HepG2 (cell line): ENCODE measurements around the gene ACSL4. TPM values are rescaled to one million over a fixed set of nuclear protein-coding genes. Genes with fewer than 3 reads are reported as not detected.

Source experiments
- ATF7 ChIP-seq, 2 experiments: fragments of 450-650 bp in 1 of 2; sonication (generic) in 1 of 2; formaldehyde crosslinking in 1 of 2; IDR thresholded peaks; 2 replicates each; pipeline versions ENCODE4 v1.4.0 to v1.6.1; 2016 to 2020; ENCODE audit warnings: antibody characterized with exemption in 1 of 2, mild to moderate bottlenecking in 1 of 2, missing genetic modification reagents in 1 of 2
- BRD4 ChIP-seq: sonication (generic); formaldehyde crosslinking; IDR thresholded peaks from 2 replicates; pipeline ENCODE4 v1.4.0; 2020; ENCODE audit warnings: missing genetic modification reagents
- DNMT1 ChIP-seq: sonication (generic); formaldehyde crosslinking; IDR thresholded peaks from 2 replicates; pipeline ENCODE4 v1.5.1; 2020; ENCODE audit warnings: mild to moderate bottlenecking, missing genetic modification reagents
- DR1 ChIP-seq: sonication (generic); formaldehyde crosslinking; IDR thresholded peaks from 2 replicates; pipeline ENCODE4 v1.8.0; 2021; ENCODE audit warnings: mild to moderate bottlenecking, missing genetic modification reagents, inconsistent platforms
- ISX ChIP-seq: sonication (generic); formaldehyde crosslinking; conservative IDR thresholded peaks from 2 replicates; pipeline ENCODE4 v1.5.0; 2020; ENCODE audit warnings: missing genetic modification reagents
- MED1 ChIP-seq: sonication (generic); formaldehyde crosslinking; IDR thresholded peaks from 2 replicates; pipeline ENCODE4 v1.4.0; 2020; ENCODE audit warnings: missing genetic modification reagents
- MYC ChIP-seq: sonication (generic); formaldehyde crosslinking; IDR thresholded peaks from 2 replicates; pipeline ENCODE4 v1.9.0; 2021; ENCODE audit warnings: missing genetic modification reagents, borderline replicate concordance
- POGZ ChIP-seq: sonication (generic); formaldehyde crosslinking; IDR thresholded peaks from 2 replicates; pipeline ENCODE4 v1.4.0; 2020; ENCODE audit warnings: mild to moderate bottlenecking, missing genetic modification reagents
- POLR2G ChIP-seq: fragments of 200-400 bp; formaldehyde crosslinking; IDR thresholded peaks from 2 replicates; pipeline ENCODE4 v1.6.1; 2018; ENCODE audit warnings: mild to moderate bottlenecking, low read depth, low read length, moderate library complexity
- RXRA ChIP-seq: sonication (generic); formaldehyde crosslinking; IDR thresholded peaks from 2 replicates; pipeline ENCODE4 v1.5.1; 2020; ENCODE audit warnings: missing genetic modification reagents
- SNAI1 ChIP-seq: sonication (generic); formaldehyde crosslinking; IDR thresholded peaks from 2 replicates; pipeline ENCODE4 v1.5.0; 2020; ENCODE audit warnings: mild to moderate bottlenecking, missing genetic modification reagents, borderline replicate concordance
- SOX5 ChIP-seq: IDR thresholded peaks from 2 replicates; pipeline ENCODE4 v1.6.1; 2016; ENCODE audit warnings: borderline replicate concordance
- TRIM24 ChIP-seq: sonication (generic); formaldehyde crosslinking; IDR thresholded peaks from 2 replicates; pipeline ENCODE4 v1.8.0; 2022; ENCODE audit warnings: mild to moderate bottlenecking, missing genetic modification reagents
- YEATS4 ChIP-seq: sonication (generic); formaldehyde crosslinking; IDR thresholded peaks from 2 replicates; pipeline ENCODE4 v1.4.0; 2020; ENCODE audit warnings: missing genetic modification reagents, borderline replicate concordance
- ZC3H4 ChIP-seq: sonication (generic); formaldehyde crosslinking; IDR thresholded peaks from 2 replicates; pipeline ENCODE4 v1.4.0; 2020; ENCODE audit warnings: missing genetic modification reagents, borderline replicate concordance
- ZFX ChIP-seq: sonication (generic); formaldehyde crosslinking; IDR thresholded peaks from 2 replicates; pipeline ENCODE4 v1.4.0; 2020; ENCODE audit warnings: mild to moderate bottlenecking, low read depth, missing genetic modification reagents, moderate library complexity
- ZGPAT ChIP-seq: IDR thresholded peaks from 2 replicates; pipeline ENCODE4 v1.6.1; 2016; ENCODE audit warnings: mild to moderate bottlenecking
- ZHX2 ChIP-seq, 2 experiments: sonication (generic) in 1 of 2; formaldehyde crosslinking in 1 of 2; IDR thresholded peaks; 2 replicates each; pipeline versions ENCODE4 v1.6.1 to v1.9.0; 2014 to 2022; ENCODE audit warnings: antibody characterized with exemption in 1 of 2, borderline replicate concordance in 1 of 2, inconsistent platforms in 1 of 2, low read depth in 1 of 2, missing genetic modification reagents in 1 of 2
- ZNF121 ChIP-seq: sonication (generic); formaldehyde crosslinking; IDR thresholded peaks from 2 replicates; pipeline ENCODE4 v1.5.0; 2020; ENCODE audit warnings: mild to moderate bottlenecking, missing genetic modification reagents
- ZNF329 ChIP-seq: sonication (generic); formaldehyde crosslinking; IDR thresholded peaks from 2 replicates; pipeline ENCODE4 v1.9.0; 2021; ENCODE audit warnings: low read depth, mild to moderate bottlenecking, missing genetic modification reagents
- ZNF441 ChIP-seq: sonication (generic); formaldehyde crosslinking; IDR thresholded peaks from 2 replicates; pipeline ENCODE4 v1.7.0; 2021; ENCODE audit warnings: missing genetic modification reagents, borderline replicate concordance
- ZNF816 ChIP-seq: sonication (generic); formaldehyde crosslinking; IDR thresholded peaks from 2 replicates; pipeline ENCODE4 v1.8.0; 2022; ENCODE audit warnings: missing genetic modification reagents, mild to moderate bottlenecking, borderline replicate concordance
- polyA plus RNA-seq, 8 experiments: library from polyadenylated mRNA; depleted of rRNA in 3 of 8; stranded (reverse) in 7 of 8; unstranded in 1 of 8; fragments of >200 nt; fragmentation: Illumina TruSeq in 4 of 8; extraction: Trizol in 4 of 8; gene quantifications; 2 replicates each; pipeline versions ENCODE4 v1.2.1 to v1.2.3, GENCODE V29; 2011 to 2016; ENCODE audit warnings: low read depth in 4 of 8, missing spikeins in 1 of 8, mixed read lengths in 1 of 8; ENCODE audit not compliant: insufficient read depth in 1 of 8
- total RNA-seq, 5 experiments: library from RNA; depleted of rRNA; stranded (reverse); fragments of >200 nt; fragmentation: Illumina TruSeq; extraction: Trizol; gene quantifications; 2 replicates each; pipeline ENCODE4 v1.2.3, GENCODE V29; 2016; ENCODE audit warnings: low read depth in 1 of 5

The ACSL4 gene
- total and polyA plus RNA-seq, 2 of the 13 experiments (the other 11 are each of a cell fraction or from before 2014, with no cell fraction given) = 207 to 316 TPM

- TF ChIP-seq ZHX2 (IDR thresholded peaks at IDR 0.05; ENCODE audit: low read depth) (no peak), ZHX2 (CRISPR knock-in tag; IDR thresholded peaks at IDR 0.05; ENCODE audit: borderline replicate concordance) (no peak), DR1 (CRISPR knock-in tag) (peak; percentile 44; the same call in 1 of the 2 replicates), YEATS4 (CRISPR knock-in tag) (0 out of 2 replicates have a peak, but pooled peaks have one; percentile 38), POGZ (CRISPR knock-in tag) (0 out of 2 replicates have a peak, but pooled peaks have one; percentile 9), POLR2G (peak; percentile 70), ISX (CRISPR knock-in tag) (no peak), SOX5 (no peak), SNAI1 (CRISPR knock-in tag) (peak; percentile 58; the same call in 1 of the 2 replicates), DNMT1 (no peak), ZFX (CRISPR knock-in tag) (peak; percentile 40), RXRA (CRISPR knock-in tag) (0 out of 2 replicates have a peak, but pooled peaks have one; percentile 42), ZGPAT (CRISPR knock-in tag) (peak; percentile 42; the same call in 1 of the 2 replicates), ZNF441 (CRISPR knock-in tag) (peak; percentile 50; the same call in 1 of the 2 replicates), ZNF816 (CRISPR knock-in tag) (0 out of 2 replicates have a peak, but pooled peaks have one; percentile 42), ZNF329 (CRISPR knock-in tag) (no peak), BRD4 (0 out of 2 replicates have a peak, but pooled peaks have one; percentile 49), MYC (peak; percentile 46; the same call in 1 of the 2 replicates), MED1 (CRISPR knock-in tag) (peak; percentile 66; the same call in 1 of the 2 replicates), ZC3H4 (CRISPR knock-in tag) (0 out of 2 replicates have a peak, but pooled peaks have one; percentile 38), ATF7 (IDR thresholded peaks at IDR 0.05) (no peak), ATF7 (CRISPR knock-in tag; IDR thresholded peaks at IDR 0.05) (no peak), TRIM24 (no peak), ZNF121 (CRISPR knock-in tag) (no peak)
Measured at GRCh38 chrX:109732807-109733612, at the start of gene ACSL4 (continued).
